Breast epithelium (tissue), 3 donors: ENCODE results near the gene IFIT1B.

ENCODE experiments used
- CTCF ChIP-seq, 3 donors: fragments of 450-650 bp; IDR thresholded peaks; one replicate each; pipeline ENCODE4 v1.5.1; 2016 to 2017; ENCODE audit warnings: antibody characterized with exemption in 3 of 3, mild to moderate bottlenecking in 3 of 3, moderate library complexity in 3 of 3
- POLR2A ChIP-seq: fragments of 450-650 bp; IDR thresholded peaks from one replicate; pipeline ENCODE4 v1.6.1; 2016; ENCODE audit warnings: antibody characterized with exemption, mild to moderate bottlenecking, moderate library complexity
- POLR2AphosphoS5 ChIP-seq, 3 donors: sonication (generic); formaldehyde crosslinking; IDR thresholded peaks; one replicate each; pipeline ENCODE4 v1.6.1; 2017; ENCODE audit warnings: antibody characterized with exemption in 3 of 3

GRCh38 chr10:89398003-89398749 is 20.3 kb downstream of the IFIT1B start:
- TF ChIP-seq CTCF (IDR thresholded peaks at IDR 0.05) (no peak), POLR2A (no peak), POLR2AphosphoS5 (IDR thresholded peaks at IDR 0.05) (no peak)
